DMS153 treated with DMSO at 0.1 percent for 48 hours (cell line): ENCODE data around the gene EIF5A2.
"Not testable (repeated sequence)": the region's sequence is repeated elsewhere in the genome, so short reads cannot be mapped to it uniquely, and the experiment has no call there.

Experiments used
- DNase-seq: peaks from one replicate; lab custom pipeline; 2025; ENCODE audit not compliant: unreplicated experiment; lab: John Stamatoyannopoulos, UW

Gene EIF5A2

GRCh38 chr3:170908235-170909116, at the start of gene EIF5A2:
TSS of gene EIF5A2 (minus strand) at chr3:170908637. CDS start at chr3:170907806, 831 bp downstream.
- peak; percentile 97 for DNase-seq

GRCh38 chr3:170956647-170957046, 48.2 kb upstream of the EIF5A2 start:
- DNase-seq, result no peak

DNA sequence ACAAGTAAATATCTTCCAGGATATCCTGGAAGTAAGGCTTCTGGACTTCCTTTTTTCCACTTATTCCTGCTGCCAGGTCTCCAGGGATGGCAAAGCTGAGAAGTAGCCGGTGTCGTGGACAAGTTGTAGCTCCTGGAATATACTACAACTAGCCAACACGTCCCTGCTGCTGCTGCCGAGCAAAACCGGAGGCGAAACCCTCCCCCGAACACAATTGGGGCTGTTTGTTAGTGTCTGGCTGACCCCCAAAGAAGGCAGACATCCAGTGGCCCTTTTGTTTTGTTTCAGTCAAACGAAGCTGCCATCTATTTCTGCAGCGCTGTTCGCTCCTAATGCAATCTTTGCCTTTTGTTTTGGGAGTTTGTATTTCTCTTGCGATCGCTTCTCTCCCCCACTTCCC, 45.3 kb upstream of the EIF5A2 start:
- DNase-seq, result no peak

GRCh38 chr3:170953229-170953628, 44.8 kb upstream of the EIF5A2 start:
- no peak for DNase-seq

- DNase-seq, result no peak
These were observed 40.8 kb upstream of the EIF5A2 start for GRCh38 chr3:170949211-170949610.

DNA sequence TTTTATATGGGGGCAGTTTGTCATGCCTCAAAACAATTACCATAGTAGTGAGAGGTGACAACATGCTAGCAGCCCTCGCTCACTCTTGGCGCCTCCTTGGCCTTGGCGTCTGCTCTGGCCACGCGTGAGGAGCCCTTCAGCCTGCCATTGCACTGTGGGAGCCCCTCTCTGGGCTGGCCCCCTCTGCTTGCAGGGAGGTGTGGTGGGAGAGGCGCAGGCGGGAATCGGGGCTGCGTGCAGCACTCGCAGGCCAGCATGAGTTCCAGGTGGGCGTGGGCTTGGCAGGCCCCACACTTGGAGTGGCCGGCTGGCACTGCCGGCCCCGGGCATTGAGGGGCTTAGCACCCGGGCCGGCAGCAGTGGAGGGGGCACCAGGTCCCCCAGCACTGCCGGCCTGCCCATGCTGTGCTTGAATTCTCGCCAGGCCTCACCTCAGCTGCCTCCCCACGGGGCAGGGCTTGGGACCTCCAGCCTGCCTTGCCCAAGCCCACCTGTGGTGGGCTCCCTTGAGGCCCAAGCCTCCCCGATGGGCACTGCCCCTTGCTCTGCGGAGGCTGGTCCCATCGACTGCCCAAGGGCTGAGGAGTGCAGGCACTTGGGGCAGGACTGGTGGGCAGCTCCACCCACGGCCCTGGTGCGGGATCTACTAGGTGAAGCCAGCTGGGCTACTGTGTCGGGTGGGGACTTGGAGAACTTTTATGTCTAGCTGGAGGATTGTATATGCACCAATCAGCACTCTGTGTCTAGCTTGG, 38.8 kb upstream of the EIF5A2 start:
- no peak for DNase-seq

GRCh38 chr3:170942011-170942410, 33.6 kb upstream of the EIF5A2 start:
- no peak for DNase-seq

DNA sequence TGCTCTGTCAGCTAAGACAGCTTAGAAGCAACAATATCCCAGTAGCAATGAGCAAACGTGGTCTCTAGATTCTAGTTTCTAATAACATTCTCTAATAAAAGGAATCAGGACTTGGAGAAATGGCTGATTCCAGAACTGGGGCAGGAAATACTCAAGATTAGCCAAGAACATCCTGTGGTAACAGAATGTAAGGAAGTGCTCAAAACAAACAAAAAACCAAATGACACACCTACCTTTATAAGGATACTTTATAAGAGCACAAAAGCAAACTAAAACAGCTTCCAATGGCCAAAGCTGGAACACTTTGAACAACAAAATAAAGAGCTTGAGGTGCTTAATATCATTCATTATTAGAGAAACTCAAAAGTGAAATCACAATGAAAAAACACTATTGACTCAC, 33.1 kb upstream of the EIF5A2 start:
- DNase-seq, result no peak

GRCh38 chr3:170933039-170933438, 24.6 kb upstream of the EIF5A2 start:
- not testable (repeated sequence) for DNase-seq

- not testable (repeated sequence) for DNase-seq
These were observed 15.1 kb upstream of the EIF5A2 start for GRCh38 chr3:170923553-170923952.

- no peak for DNase-seq
These were observed 10.3 kb upstream of the EIF5A2 start for GRCh38 chr3:170918715-170919114.

DNA sequence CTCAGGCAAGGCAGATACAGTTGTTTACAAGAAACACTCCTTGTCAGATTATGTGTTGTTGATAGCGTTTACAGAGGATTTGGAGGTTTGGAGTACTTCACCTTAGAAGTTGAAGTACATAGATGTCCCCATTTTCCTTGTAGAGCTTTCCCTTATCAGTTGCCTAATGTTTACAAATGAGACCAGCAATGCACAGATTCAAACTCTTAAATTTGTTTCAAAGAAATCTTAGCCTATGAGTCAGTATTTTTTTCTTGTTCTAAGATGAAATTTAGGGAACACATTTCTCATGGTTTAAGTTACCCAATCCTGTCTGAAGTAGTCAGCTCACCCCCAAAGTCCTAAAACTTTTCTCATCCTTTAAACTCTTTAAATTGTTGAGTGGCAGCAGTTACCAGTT, 6.3 kb upstream of the EIF5A2 start:
- no peak for DNase-seq

GRCh38 chr3:170914212-170914611, 5.8 kb upstream of the EIF5A2 start:
- DNase-seq, result no peak

DNA sequence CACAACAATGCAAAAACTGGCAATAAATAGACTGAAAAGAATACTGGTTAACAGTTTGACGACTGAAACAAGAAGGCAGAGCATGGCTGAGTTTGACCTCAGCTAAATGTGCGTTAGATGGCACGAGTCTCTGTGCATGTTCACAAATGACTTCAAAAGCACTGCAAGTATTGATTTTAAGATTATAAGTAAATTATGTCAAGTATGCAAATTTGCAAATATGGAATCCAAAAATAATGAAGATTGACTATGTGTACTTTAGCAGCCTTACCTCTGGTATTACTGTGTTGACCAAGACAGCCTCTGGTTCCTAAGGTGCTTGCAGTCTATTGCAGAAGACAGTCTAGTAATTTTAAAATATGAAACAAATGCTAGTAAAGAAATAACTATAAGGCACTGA, 2.6 kb upstream of the EIF5A2 start:
- no peak for DNase-seq

DNA sequence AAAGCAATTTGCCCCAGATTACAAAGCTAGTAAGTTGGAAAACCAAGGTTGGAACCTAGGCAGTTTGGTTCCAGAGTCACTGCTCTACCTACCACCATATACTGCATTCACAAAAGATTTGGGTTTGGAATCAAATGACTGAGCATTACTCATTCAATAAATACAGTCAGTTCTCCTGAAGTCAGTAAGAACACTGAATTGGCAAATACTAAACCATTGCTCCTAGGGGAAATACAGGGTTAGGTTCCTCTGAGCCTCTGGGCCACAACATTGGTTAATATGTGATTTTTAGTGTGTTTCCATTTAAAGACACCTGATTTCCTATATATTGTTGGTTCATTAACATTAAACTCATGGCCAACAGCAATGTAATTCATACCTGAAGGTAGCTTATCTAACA, 2.1 kb upstream of the EIF5A2 start:
- DNase-seq, result no peak

DNA sequence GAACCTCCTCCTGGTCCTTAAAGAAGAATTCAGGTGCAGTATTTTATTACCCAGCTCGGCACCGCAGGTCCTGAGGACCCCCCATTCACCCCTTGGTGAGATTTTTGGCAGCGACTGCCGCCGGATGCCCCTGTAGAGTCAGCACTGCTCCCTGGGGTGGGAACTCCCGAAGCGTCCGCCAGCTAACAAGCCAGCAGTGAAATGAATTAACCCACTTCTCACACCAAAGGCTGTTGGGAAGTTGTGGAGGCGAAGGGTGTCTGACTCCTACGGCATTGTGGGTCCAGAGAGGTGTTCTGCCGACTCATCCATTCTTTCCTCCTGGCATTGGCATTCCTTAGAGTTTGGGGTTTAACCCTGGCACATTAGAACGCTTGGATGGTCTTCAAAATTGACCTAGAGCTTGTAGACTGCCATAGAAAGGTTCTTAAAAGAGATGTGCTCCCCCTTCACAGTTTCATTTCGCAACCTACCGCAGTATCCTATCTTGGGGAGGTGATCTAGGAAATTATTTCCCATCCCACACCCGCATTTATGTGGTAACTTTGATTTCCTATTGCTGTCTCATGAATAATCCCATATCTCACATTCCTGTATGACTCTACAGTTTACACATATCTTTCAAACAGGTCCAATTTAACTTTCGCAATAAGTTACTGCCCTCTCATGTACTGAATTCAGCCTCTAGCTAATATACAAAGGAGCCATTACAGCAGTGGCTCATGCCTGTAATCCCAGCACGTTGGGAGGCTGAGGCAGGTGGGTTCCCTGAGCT, 879 bp upstream of the EIF5A2 start:
- no peak for DNase-seq

GRCh38 chr3:170907637-170908234, 701 bp downstream of the EIF5A2 start:
- DNase-seq, result no peak

GRCh38 chr3:170905862-170906261, 2.6 kb downstream of the EIF5A2 start:
- no peak for DNase-seq

DNA sequence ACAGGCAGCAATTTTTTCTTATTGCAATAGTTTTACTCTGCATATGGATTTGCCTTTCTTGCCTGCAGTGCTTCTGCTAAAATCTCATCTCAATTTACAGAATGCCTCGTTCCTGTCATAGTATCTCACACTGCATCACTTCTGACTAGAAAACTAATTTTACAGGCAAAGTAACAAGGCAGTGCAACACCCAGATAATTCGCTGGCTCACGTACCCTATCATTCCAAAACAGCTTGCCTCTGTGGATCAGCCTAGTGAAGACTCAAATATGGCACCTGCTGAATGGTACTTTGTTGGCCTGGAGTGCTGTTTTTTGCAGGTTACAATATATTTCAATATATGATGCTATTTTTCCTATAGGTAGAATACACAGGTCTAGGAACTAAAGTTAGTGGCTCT, 5.3 kb downstream of the EIF5A2 start:
- no peak for DNase-seq

- no peak for DNase-seq
These were observed 9.0 kb downstream of the EIF5A2 start for GRCh38 chr3:170899455-170899854.

DNA sequence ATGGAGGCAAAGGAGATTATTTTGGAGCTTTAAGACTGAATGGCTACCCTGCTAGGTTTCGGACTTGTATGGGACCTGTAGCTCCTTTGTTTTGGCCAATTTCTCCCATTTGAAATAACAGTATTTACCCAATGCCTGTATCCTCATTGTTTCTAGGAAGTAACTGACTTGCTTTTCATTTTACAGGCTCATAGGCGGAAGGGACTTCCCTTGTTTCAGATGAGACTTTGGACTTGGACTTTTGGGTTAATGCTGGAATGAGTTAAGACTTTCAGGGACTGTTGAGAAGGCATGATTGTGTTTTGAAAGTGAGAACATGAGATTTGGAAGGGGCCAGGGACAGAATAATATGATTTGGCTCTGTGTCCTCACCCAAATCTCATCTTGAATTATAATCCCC, 10.5 kb downstream of the EIF5A2 start:
- DNase-seq, result no peak
